NCI-H2227 (cell line): ENCODE data around the gene ACTG1.

ENCODE experiments used
- DNase-seq: peaks from one replicate; lab custom pipeline; 2025; ENCODE audit not compliant: unreplicated experiment; lab: John Stamatoyannopoulos, UW

ACTG1 gene

GRCh38 chr17:81499601-81499970 lies 13.0 kb downstream of the ACTG1 start:
- DNase-seq, result no peak

GRCh38 chr17:81498953-81499600 lies 13.5 kb downstream of the ACTG1 start:
- DNase-seq, result no peak

GRCh38 chr17:81494626-81495377 lies 17.8 kb downstream of the ACTG1 start:
- DNase-seq, result peak; percentile 36

GRCh38 chr17:81493198-81494038 lies 19.2 kb downstream of the ACTG1 start:
- no peak for DNase-seq

GRCh38 chr17:81492706-81493105 lies 19.9 kb downstream of the ACTG1 start:
- DNase-seq, result no peak

GRCh38 chr17:81492202-81492601 lies 20.4 kb downstream of the ACTG1 start:
- DNase-seq, result no peak

- DNase-seq, result no peak
These were observed 20.8 kb downstream of the ACTG1 start for GRCh38 chr17:81491761-81492160.

- DNase-seq, result no peak
These were observed 21.4 kb downstream of the ACTG1 start for GRCh38 chr17:81491181-81491581.

- DNase-seq, result no peak
These were observed 22.3 kb downstream of the ACTG1 start for GRCh38 chr17:81489998-81490992.

GRCh38 chr17:81489012-81489997 lies 23.3 kb downstream of the ACTG1 start:
- DNase-seq, result no peak

- DNase-seq, result no peak
These were observed 24.2 kb downstream of the ACTG1 start for GRCh38 chr17:81488276-81488860.

- peak; percentile 94 for DNase-seq
These were observed 24.9 kb downstream of the ACTG1 start for GRCh38 chr17:81487487-81488275.

GRCh38 chr17:81487089-81487486 lies 25.5 kb downstream of the ACTG1 start:
- DNase-seq, result no peak

- no peak for DNase-seq
These were observed 26.3 kb downstream of the ACTG1 start for GRCh38 chr17:81486199-81486810.

GRCh38 chr17:81484195-81484979 lies 28.2 kb downstream of the ACTG1 start:
- DNase-seq, result peak; percentile 92

GRCh38 chr17:81483862-81484194 lies 28.8 kb downstream of the ACTG1 start:
- no peak for DNase-seq
